Measurements from ENCODE around the gene TSC1.

Gene TSC1

GRCh38 chr9:132961002-132961401, 16.6 kb upstream of the TSC1 start:
- no peaks in the 10 kb centered on the region for H3K9me3 ChIP-seq (ENCODE audit: insufficient read depth, low read length)
- H3K4me2 ChIP-seq (ENCODE audit: low read depth, low read length, poor library complexity, severe bottlenecking) = no peak overlapping the region
- no peak overlapping the region for H3K4me3 ChIP-seq (ENCODE audit: insufficient read depth, low read length, poor library complexity, severe bottlenecking)
- no peaks in the 10 kb centered on the region for H3K9me2 ChIP-seq (replicated peaks; ENCODE audit: insufficient read depth, low read length)
- TF ChIP-seq EZH2phosphoT487 (conservative IDR thresholded peaks at IDR 0.05; ENCODE audit: low read length) (no peak), CTCF (IDR thresholded peaks at IDR 0.05; ENCODE audit: insufficient read depth, low read length, poor library complexity, severe bottlenecking) (no peak)
- H3K79me2 ChIP-seq (ENCODE audit: insufficient read depth, low read length) = no peaks in the 10 kb centered on the region
- no peaks in the 10 kb centered on the region for H3K36me3 ChIP-seq (ENCODE audit: low read length)
- no peak overlapping the region for H3K9ac ChIP-seq (ENCODE audit: low read length)
- no peaks in the 10 kb centered on the region for H4K20me1 ChIP-seq (ENCODE audit: low read depth, low read length)
- H3K27me3 ChIP-seq (ENCODE audit: low read length) = peaks cover 3% of the 10 kb centered on the region; the same call in 1 of the 2 replicates
- H3K27ac ChIP-seq (ENCODE audit: low read depth, low read length) = no peak overlapping the region
- H3F3A ChIP-seq (ENCODE audit: insufficient read depth) = no peaks in the 10 kb centered on the region
- H2AFZ ChIP-seq (ENCODE audit: low read depth, low read length, severe bottlenecking) = no peak overlapping the region

- peaks cover 6% of the 10 kb centered on the region; the same call in 1 of the 2 replicates for H3K9me3 ChIP-seq (ENCODE audit: insufficient read depth, low read length)
- no peak overlapping the region for H3K27ac ChIP-seq (ENCODE audit: low read depth, low read length)
- no peak for TF ChIP-seq EZH2phosphoT487 (conservative IDR thresholded peaks at IDR 0.05; ENCODE audit: low read length)
- no peak for TF ChIP-seq CTCF (IDR thresholded peaks at IDR 0.05; ENCODE audit: insufficient read depth, low read length, poor library complexity, severe bottlenecking)
- no peaks in the 10 kb centered on the region for H3K36me3 ChIP-seq (ENCODE audit: low read length)
- H4K20me1 ChIP-seq (ENCODE audit: low read depth, low read length) = no peaks in the 10 kb centered on the region
- H3K9me2 ChIP-seq (replicated peaks; ENCODE audit: insufficient read depth, low read length) = no peaks in the 10 kb centered on the region
- H3K9ac ChIP-seq (ENCODE audit: low read length) = no peak overlapping the region
- no peak overlapping the region for H3K4me2 ChIP-seq (ENCODE audit: low read depth, low read length, poor library complexity, severe bottlenecking)
- no peak overlapping the region for H3K4me3 ChIP-seq (ENCODE audit: insufficient read depth, low read length, poor library complexity, severe bottlenecking)
- no peaks in the 10 kb centered on the region for H3F3A ChIP-seq (ENCODE audit: insufficient read depth)
- no peaks in the 10 kb centered on the region for H3K79me2 ChIP-seq (ENCODE audit: insufficient read depth, low read length)
- H2AFZ ChIP-seq (ENCODE audit: low read depth, low read length, severe bottlenecking) = no peak overlapping the region
- H3K27me3 ChIP-seq (ENCODE audit: low read length) = no peaks in the 10 kb centered on the region
Observed at GRCh38 chr9:132957805-132958204, 13.4 kb upstream of the TSC1 start.

GRCh38 chr9:132955768-132956167, 11.4 kb upstream of the TSC1 start:
- no peak overlapping the region for H3K4me2 ChIP-seq (ENCODE audit: low read depth, low read length, poor library complexity, severe bottlenecking)
- H3K27me3 ChIP-seq (ENCODE audit: low read length) = no peaks in the 10 kb centered on the region
- peaks cover 6% of the 10 kb centered on the region; the same call in 1 of the 2 replicates for H3K9me3 ChIP-seq (ENCODE audit: insufficient read depth, low read length)
- no peak overlapping the region for H3K9ac ChIP-seq (ENCODE audit: low read length)
- H4K20me1 ChIP-seq (ENCODE audit: low read depth, low read length) = no peaks in the 10 kb centered on the region
- no peaks in the 10 kb centered on the region for H3K36me3 ChIP-seq (ENCODE audit: low read length)
- H2AFZ ChIP-seq (ENCODE audit: low read depth, low read length, severe bottlenecking) = no peak overlapping the region
- no peak overlapping the region for H3K27ac ChIP-seq (ENCODE audit: low read depth, low read length)
- H3K4me3 ChIP-seq (ENCODE audit: insufficient read depth, low read length, poor library complexity, severe bottlenecking) = no peak overlapping the region
- TF ChIP-seq EZH2phosphoT487 (conservative IDR thresholded peaks at IDR 0.05; ENCODE audit: low read length) = no peak
- no peak for TF ChIP-seq CTCF (IDR thresholded peaks at IDR 0.05; ENCODE audit: insufficient read depth, low read length, poor library complexity, severe bottlenecking)
- no peaks in the 10 kb centered on the region for H3F3A ChIP-seq (ENCODE audit: insufficient read depth)
- H3K9me2 ChIP-seq (replicated peaks; ENCODE audit: insufficient read depth, low read length) = no peaks in the 10 kb centered on the region
- no peaks in the 10 kb centered on the region for H3K79me2 ChIP-seq (ENCODE audit: insufficient read depth, low read length)
